HCT116 (cell line): ENCODE measurements around the gene HDAC11. TPM values are rescaled to one million over a fixed set of nuclear protein-coding genes. Genes with fewer than 3 reads are reported as not detected.

Source experiments
- ATAC-seq: fragments of 200-7000 bp; cut with Tn5 transposase; 2 replicates; pipeline ENCODE4 v1.9.1; 2020; ENCODE audit warnings: mild to moderate bottlenecking, moderate library complexity
- BruUV-seq: library from RNA; stranded (reverse); fragments of 400-500 nt; replicated peaks from 2 replicates; lab custom pipeline; 2021; lab: Mats Ljungman, UMichigan
- CTCF ChIA-PET: fragments of 300-600 bp; sonication (Branson Sonifier 250); formaldehyde crosslinking; loops from one replicate; lab custom pipeline; 2021; ENCODE audit warnings: antibody characterized with exemption; lab: Charles Lee
- POLR2A ChIA-PET: fragments of 300-600, 350-600 bp; sonication (Branson Sonifier 250); formaldehyde crosslinking; loops from one replicate; lab custom pipeline; 2021; ENCODE audit warnings: antibody characterized with exemption; lab: Charles Lee
- RAD21 ChIA-PET, 2 experiments: fragments of 300-600 bp; sonication (Branson Sonifier 250); formaldehyde crosslinking; loops; one replicate each; lab custom pipeline; 2023; ENCODE audit warnings: low total read pairs in 2 of 2; ENCODE audit not compliant: uncharacterized antibody in 2 of 2, unreplicated experiment in 2 of 2, low non-redundant PET in 1 of 2; lab: Charles Lee
- DNase-seq: peaks from one replicate; pipeline ENCODE4 v3.0.0-alpha.2; 2010; ENCODE audit warnings: low read depth, low spot score
- H2AFZ ChIP-seq: fragments of 200-600 bp; shearing (Covaris generic), sonication (generic); 2 replicates; pipeline ENCODE4 v1.6.1; 2017; ENCODE audit warnings: low read depth, mixed run types, mixed read lengths, antibody characterized with exemption, low read length; ENCODE audit not compliant: poor library complexity, severe bottlenecking
- H3K27ac ChIP-seq: 2 replicates; pipeline ENCODE4 v1.5.1; 2012; ENCODE audit warnings: low read depth, low read length
- H3K27me3 ChIP-seq: fragments of 200-600 bp; sonication (generic); 2 replicates; pipeline ENCODE4 v1.6.1; 2016; ENCODE audit warnings: mixed run types, low read length, mixed read lengths; ENCODE audit not compliant: insufficient read depth
- H3K36me3 ChIP-seq, 2 experiments: fragments of 200-500 bp in 1 of 2; fragments of 200-600 bp in 1 of 2; sonication (Bioruptor generic) in 1 of 2; sonication (generic) in 1 of 2; 2 replicates each; pipeline versions ENCODE4 v1.5.1 to v1.6.1; 2014 to 2016; ENCODE audit warnings: low read length in 2 of 2, inconsistent platforms in 1 of 2, mixed read lengths in 1 of 2, mixed run types in 1 of 2; ENCODE audit not compliant: insufficient read depth in 2 of 2, control insufficient read depth in 1 of 2
- H3K4me1 ChIP-seq, 2 experiments: fragments of 200-600 bp in 1 of 2; sonication (generic) in 1 of 2; 2 replicates each; pipeline versions ENCODE4 v1.5.1 to v1.6.1; 2012 to 2017; ENCODE audit warnings: low read length in 2 of 2, inconsistent platforms in 1 of 2, mild to moderate bottlenecking in 1 of 2, mixed read lengths in 1 of 2, mixed run types in 1 of 2, moderate library complexity in 1 of 2; ENCODE audit not compliant: insufficient read depth in 2 of 2, control insufficient read depth in 1 of 2
- H3K4me2 ChIP-seq: fragments of 200-600 bp; sonication (generic); 2 replicates; pipeline ENCODE4 v1.6.1; 2017; ENCODE audit warnings: mixed run types, low read length, mixed read lengths
- H3K4me3 ChIP-seq, 2 experiments: fragments of 200-600 bp in 1 of 2; sonication (generic) in 1 of 2; replicated peaks in 1 of 2; 2 replicates each; pipeline ENCODE4 v1.5.1; 2011 to 2016; ENCODE audit warnings: low read length in 2 of 2, control low read depth in 1 of 2, low read depth in 1 of 2, mild to moderate bottlenecking in 1 of 2, mixed read lengths in 1 of 2, mixed run types in 1 of 2
- H3K79me2 ChIP-seq: fragments of 200-600 bp; sonication (generic); 2 replicates; pipeline ENCODE4 v1.6.1; 2017; ENCODE audit warnings: mild to moderate bottlenecking, mixed run types, low read length, moderate library complexity, mixed read lengths; ENCODE audit not compliant: insufficient read depth
- H3K9ac ChIP-seq: fragments of 200-600 bp; sonication (generic); 2 replicates; pipeline ENCODE4 v1.6.1; 2016; ENCODE audit warnings: low read length, mixed read lengths
- H3K9me2 ChIP-seq: fragments of 200-600 bp; sonication (generic), shearing (Covaris generic); 2 replicates; pipeline ENCODE4 v1.6.1; 2017; ENCODE audit warnings: mixed run types, mild to moderate bottlenecking, moderate library complexity; ENCODE audit not compliant: insufficient read depth
- H3K9me3 ChIP-seq, 2 experiments: fragments of 200-500 bp in 1 of 2; fragments of 200-600 bp in 1 of 2; sonication (Bioruptor generic) in 1 of 2; sonication (generic) in 1 of 2; 2 replicates each; pipeline ENCODE4 v1.6.1; 2014 to 2017; ENCODE audit warnings: low read length in 2 of 2, mixed read lengths in 2 of 2, inconsistent platforms in 1 of 2, low read depth in 1 of 2, mild to moderate bottlenecking in 1 of 2, mixed run types in 1 of 2, moderate library complexity in 1 of 2; ENCODE audit not compliant: control insufficient read depth in 1 of 2, insufficient read depth in 1 of 2
- H4K20me1 ChIP-seq: fragments of 200-600 bp; sonication (generic), shearing (Covaris generic); 2 replicates; pipeline ENCODE4 v1.6.1; 2017; ENCODE audit warnings: mixed run types, mild to moderate bottlenecking, moderate library complexity; ENCODE audit not compliant: insufficient read depth
- CBX3 ChIP-seq: IDR thresholded peaks from 2 replicates; pipeline ENCODE4 v1.6.1; 2012; ENCODE audit warnings: low read depth
- CEBPB ChIP-seq: IDR thresholded peaks from 2 replicates; pipeline ENCODE4 v1.6.1; 2012; ENCODE audit warnings: low read depth
- EGR1 ChIP-seq: IDR thresholded peaks from 2 replicates; pipeline ENCODE4 v1.6.1; 2012; ENCODE audit warnings: low read depth
- EZH2 ChIP-seq: fragments of 200-600 bp; sonication (generic); IDR thresholded peaks from 2 replicates; pipeline ENCODE4 v1.6.1; 2017; ENCODE audit warnings: antibody characterized with exemption, mixed run types
- EZH2phosphoT487 ChIP-seq: fragments of 200-600 bp; IDR thresholded peaks from 2 replicates; pipeline ENCODE4 v1.6.1; 2018; ENCODE audit warnings: antibody characterized with exemption, borderline replicate concordance
- FOSL1 ChIP-seq: IDR thresholded peaks from 2 replicates; pipeline ENCODE4 v1.6.1; 2012; ENCODE audit warnings: low read depth
- JUND ChIP-seq: IDR thresholded peaks from 2 replicates; pipeline ENCODE4 v1.6.1; 2012
- POLR2AphosphoS5 ChIP-seq: IDR thresholded peaks from 2 replicates; pipeline ENCODE4 v1.6.1; 2011; ENCODE audit warnings: mild to moderate bottlenecking, low read depth, low read length, moderate library complexity
- RAD21 ChIP-seq: IDR thresholded peaks from 2 replicates; pipeline ENCODE4 v1.6.1; 2012; ENCODE audit warnings: low read depth, mild to moderate bottlenecking
- SIN3A ChIP-seq: IDR thresholded peaks from 2 replicates; pipeline ENCODE4 v1.6.1; 2012; ENCODE audit warnings: low read depth
- SP1 ChIP-seq: IDR thresholded peaks from 2 replicates; pipeline ENCODE4 v1.6.1; 2012; ENCODE audit warnings: low read depth
- TCF7L2 ChIP-seq: IDR thresholded peaks from 2 replicates; pipeline ENCODE4 v1.7.0; 2011; ENCODE audit warnings: borderline replicate concordance, inconsistent platforms; ENCODE audit not compliant: insufficient read depth, insufficient read length; ENCODE audit errors: extremely low read depth
- intact Hi-C: fragments of 100-400 bp; cut with micrococcal nuclease; formaldehyde crosslinking; loops from 2 replicates; pipeline ENCODE4 v1.10.0; 2022
- total RNA-seq: library from RNA; stranded (reverse); gene quantifications from one replicate; pipeline ENCODE4 v1.2.1, GENCODE V29; 2021; ENCODE audit not compliant: unreplicated experiment
- TF ChIP-seq, protein P1 (sequence below): IDR thresholded peaks from 2 replicates; pipeline ENCODE4 v1.6.1; 2012
- TF ChIP-seq, protein P2 (sequence below): IDR thresholded peaks from 2 replicates; pipeline ENCODE4 v1.6.1; 2011; ENCODE audit warnings: mild to moderate bottlenecking, low read length, moderate library complexity; ENCODE audit not compliant: insufficient replicate concordance; ENCODE audit errors: extremely low read depth
- TF ChIP-seq, protein P3 (sequence below): IDR thresholded peaks from 2 replicates; pipeline ENCODE4 v1.6.1; 2012; ENCODE audit warnings: low read depth

Gene HDAC11
- total RNA-seq, 1 experiment from 2014 or later = 16.1 TPM

DNA sequence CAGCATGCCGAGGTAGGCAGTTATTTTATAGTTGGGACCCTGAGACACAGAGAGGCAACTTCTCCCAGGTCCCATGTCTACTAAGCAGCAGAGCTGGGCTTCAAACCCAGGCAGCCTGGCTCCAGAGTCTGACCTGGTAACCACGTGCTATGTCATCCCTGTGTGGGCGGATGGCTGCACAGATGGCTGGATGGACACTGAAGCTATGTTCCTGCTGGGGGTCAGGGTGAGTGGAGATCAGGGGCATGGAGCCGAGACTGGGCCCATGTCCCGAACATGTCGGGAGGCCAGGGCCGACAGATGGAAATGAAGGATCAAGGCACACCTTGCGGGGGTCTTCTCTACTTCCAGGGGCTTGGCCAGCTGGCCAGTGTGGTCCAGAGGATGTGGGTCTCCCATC, 59.6 kb downstream of the HDAC11 start:
- TF ChIP-seq, protein P1, sequence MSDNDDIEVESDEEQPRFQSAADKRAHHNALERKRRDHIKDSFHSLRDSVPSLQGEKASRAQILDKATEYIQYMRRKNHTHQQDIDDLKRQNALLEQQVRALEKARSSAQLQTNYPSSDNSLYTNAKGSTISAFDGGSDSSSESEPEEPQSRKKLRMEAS = 0 out of 2 replicates have a peak, but pooled peaks have one; percentile 20
- TF ChIP-seq EZH2phosphoT487 = no peak
- TF ChIP-seq EGR1 = peak; percentile 83
- intact Hi-C loops = no loop called here

DNA sequence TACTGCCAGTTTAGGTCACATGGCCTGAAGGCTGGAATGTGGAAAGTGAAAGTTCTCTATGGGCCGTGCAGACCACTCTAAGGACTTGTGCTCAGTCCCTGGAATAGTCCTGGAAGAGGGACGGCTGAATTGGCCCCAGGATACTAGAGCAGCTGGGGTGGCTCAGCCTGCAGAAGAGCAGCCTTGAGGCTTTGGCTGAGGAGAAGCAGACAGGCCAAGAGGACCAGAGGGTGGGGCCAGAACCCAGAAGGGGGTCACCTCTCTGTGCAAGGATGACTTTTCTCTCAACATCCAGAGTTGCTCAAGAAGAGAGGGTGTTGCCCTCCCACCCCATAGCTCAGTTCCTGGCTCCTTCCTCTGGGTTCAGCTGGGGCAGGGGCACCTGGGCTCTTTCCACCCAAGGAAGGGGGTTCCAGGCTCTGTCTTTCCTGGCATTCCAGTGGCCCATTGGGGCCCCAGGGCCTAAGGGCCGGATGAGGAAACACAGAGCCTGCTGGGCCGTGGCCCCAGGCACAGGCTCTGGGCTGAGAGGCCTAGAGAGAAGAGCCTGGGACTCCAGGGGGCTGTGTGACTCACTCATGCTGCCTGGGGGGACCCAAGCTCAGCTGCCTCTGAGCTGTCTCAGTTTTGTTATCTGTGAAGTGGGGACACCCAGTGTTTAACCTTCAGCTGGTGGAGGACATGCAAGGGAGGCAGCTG, 60.3 kb downstream of the HDAC11 start:
- Histone ChIP-seq H3K79me2 (no peaks in the 10 kb centered on the region), H3K27ac (no peak overlapping the region), H3K4me1 (peaks cover 35 to 57% of the 10 kb centered on the region in 2 experiments), H4K20me1 (no peaks in the 10 kb centered on the region), H3K9me3 (peaks cover 0 to 8% of the 10 kb centered on the region in 2 experiments; a peak in 1 of 4 replicates), H3K4me2 (no peak overlapping the region), H3K4me3 (no peak overlapping the region), H3K36me3 (no peaks in the 10 kb centered on the region), H3K27me3 (no peaks in the 10 kb centered on the region), H2AFZ (no peak overlapping the region), H3K9me2 (no peaks in the 10 kb centered on the region), H3K9ac (no peak overlapping the region)
- ChIA-PET CTCF (no interaction called here), POLR2A (no interaction called here), RAD21 (no interaction called here)
- intact Hi-C loops = no loop called here
- no peak for ATAC-seq
- DNase-seq = no peak
- no TSS peak for BruUV-seq
- no peak for TF ChIP-seq POLR2AphosphoS5
- no peak for TF ChIP-seq EZH2phosphoT487
- TF ChIP-seq RAD21 = no peak
- no peak for TF ChIP-seq TCF7L2
- TF ChIP-seq CBX3 = no peak
- TF ChIP-seq, protein P2, sequence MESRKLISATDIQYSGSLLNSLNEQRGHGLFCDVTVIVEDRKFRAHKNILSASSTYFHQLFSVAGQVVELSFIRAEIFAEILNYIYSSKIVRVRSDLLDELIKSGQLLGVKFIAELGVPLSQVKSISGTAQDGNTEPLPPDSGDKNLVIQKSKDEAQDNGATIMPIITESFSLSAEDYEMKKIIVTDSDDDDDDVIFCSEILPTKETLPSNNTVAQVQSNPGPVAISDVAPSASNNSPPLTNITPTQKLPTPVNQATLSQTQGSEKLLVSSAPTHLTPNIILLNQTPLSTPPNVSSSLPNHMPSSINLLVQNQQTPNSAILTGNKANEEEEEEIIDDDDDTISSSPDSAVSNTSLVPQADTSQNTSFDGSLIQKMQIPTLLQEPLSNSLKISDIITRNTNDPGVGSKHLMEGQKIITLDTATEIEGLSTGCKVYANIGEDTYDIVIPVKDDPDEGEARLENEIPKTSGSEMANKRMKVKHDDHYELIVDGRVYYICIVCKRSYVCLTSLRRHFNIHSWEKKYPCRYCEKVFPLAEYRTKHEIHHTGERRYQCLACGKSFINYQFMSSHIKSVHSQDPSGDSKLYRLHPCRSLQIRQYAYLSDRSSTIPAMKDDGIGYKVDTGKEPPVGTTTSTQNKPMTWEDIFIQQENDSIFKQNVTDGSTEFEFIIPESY = no peak
- no peak for TF ChIP-seq SP1
- TF ChIP-seq JUND = no peak
- no peak for TF ChIP-seq SIN3A
- TF ChIP-seq FOSL1 = no peak
- TF ChIP-seq, protein P3, sequence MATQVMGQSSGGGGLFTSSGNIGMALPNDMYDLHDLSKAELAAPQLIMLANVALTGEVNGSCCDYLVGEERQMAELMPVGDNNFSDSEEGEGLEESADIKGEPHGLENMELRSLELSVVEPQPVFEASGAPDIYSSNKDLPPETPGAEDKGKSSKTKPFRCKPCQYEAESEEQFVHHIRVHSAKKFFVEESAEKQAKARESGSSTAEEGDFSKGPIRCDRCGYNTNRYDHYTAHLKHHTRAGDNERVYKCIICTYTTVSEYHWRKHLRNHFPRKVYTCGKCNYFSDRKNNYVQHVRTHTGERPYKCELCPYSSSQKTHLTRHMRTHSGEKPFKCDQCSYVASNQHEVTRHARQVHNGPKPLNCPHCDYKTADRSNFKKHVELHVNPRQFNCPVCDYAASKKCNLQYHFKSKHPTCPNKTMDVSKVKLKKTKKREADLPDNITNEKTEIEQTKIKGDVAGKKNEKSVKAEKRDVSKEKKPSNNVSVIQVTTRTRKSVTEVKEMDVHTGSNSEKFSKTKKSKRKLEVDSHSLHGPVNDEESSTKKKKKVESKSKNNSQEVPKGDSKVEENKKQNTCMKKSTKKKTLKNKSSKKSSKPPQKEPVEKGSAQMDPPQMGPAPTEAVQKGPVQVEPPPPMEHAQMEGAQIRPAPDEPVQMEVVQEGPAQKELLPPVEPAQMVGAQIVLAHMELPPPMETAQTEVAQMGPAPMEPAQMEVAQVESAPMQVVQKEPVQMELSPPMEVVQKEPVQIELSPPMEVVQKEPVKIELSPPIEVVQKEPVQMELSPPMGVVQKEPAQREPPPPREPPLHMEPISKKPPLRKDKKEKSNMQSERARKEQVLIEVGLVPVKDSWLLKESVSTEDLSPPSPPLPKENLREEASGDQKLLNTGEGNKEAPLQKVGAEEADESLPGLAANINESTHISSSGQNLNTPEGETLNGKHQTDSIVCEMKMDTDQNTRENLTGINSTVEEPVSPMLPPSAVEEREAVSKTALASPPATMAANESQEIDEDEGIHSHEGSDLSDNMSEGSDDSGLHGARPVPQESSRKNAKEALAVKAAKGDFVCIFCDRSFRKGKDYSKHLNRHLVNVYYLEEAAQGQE = no peak
- TF ChIP-seq CEBPB = no peak
- no peak for TF ChIP-seq EZH2

More for the DNA sequence above, 59.6 kb downstream of the HDAC11 start:
- Histone ChIP-seq H4K20me1 (no peaks in the 10 kb centered on the region), H3K9me3 (peaks cover 0 to 8% of the 10 kb centered on the region in 2 experiments; a peak in 1 of 4 replicates), H3K9me2 (no peaks in the 10 kb centered on the region), H3K79me2 (no peaks in the 10 kb centered on the region), H3K4me2 (peak overlapping the region; percentile 69), H3K27ac (no peak overlapping the region), H2AFZ (peak overlapping the region; percentile 7), H3K27me3 (no peaks in the 10 kb centered on the region), H3K4me1 (peaks cover 35 to 57% of the 10 kb centered on the region in 2 experiments), H3K4me3 (no peak overlapping the region), H3K9ac (0 out of 2 replicates have a peak overlapping the region, but pooled peaks have one; percentile 30), H3K36me3 (no peaks in the 10 kb centered on the region)
- no TSS peak for BruUV-seq
- ChIA-PET RAD21 (no interaction called here), CTCF (interaction anchor here (1.1 kb wide), 2 partner anchors 11 to 44 kb away, joined by 3 to 4 read pairs; no protein-coding TSS in a partner anchor), POLR2A (no interaction called here)
- ATAC-seq = no peak
- no peak for DNase-seq
